ENCODE measurements around the gene SLC22A7. TPM values are rescaled to one million over a fixed set of nuclear protein-coding genes. Genes with fewer than 3 reads are reported as not detected.
A peak's percentile ranks its signal among the peaks of the same experiment; 100 is the strongest.

SLC22A7 gene, protein sequence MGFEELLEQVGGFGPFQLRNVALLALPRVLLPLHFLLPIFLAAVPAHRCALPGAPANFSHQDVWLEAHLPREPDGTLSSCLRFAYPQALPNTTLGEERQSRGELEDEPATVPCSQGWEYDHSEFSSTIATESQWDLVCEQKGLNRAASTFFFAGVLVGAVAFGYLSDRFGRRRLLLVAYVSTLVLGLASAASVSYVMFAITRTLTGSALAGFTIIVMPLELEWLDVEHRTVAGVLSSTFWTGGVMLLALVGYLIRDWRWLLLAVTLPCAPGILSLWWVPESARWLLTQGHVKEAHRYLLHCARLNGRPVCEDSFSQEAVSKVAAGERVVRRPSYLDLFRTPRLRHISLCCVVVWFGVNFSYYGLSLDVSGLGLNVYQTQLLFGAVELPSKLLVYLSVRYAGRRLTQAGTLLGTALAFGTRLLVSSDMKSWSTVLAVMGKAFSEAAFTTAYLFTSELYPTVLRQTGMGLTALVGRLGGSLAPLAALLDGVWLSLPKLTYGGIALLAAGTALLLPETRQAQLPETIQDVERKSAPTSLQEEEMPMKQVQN
- not detected for polyA plus RNA-seq (2012; ENCODE audit: missing spikeins)

DNA sequence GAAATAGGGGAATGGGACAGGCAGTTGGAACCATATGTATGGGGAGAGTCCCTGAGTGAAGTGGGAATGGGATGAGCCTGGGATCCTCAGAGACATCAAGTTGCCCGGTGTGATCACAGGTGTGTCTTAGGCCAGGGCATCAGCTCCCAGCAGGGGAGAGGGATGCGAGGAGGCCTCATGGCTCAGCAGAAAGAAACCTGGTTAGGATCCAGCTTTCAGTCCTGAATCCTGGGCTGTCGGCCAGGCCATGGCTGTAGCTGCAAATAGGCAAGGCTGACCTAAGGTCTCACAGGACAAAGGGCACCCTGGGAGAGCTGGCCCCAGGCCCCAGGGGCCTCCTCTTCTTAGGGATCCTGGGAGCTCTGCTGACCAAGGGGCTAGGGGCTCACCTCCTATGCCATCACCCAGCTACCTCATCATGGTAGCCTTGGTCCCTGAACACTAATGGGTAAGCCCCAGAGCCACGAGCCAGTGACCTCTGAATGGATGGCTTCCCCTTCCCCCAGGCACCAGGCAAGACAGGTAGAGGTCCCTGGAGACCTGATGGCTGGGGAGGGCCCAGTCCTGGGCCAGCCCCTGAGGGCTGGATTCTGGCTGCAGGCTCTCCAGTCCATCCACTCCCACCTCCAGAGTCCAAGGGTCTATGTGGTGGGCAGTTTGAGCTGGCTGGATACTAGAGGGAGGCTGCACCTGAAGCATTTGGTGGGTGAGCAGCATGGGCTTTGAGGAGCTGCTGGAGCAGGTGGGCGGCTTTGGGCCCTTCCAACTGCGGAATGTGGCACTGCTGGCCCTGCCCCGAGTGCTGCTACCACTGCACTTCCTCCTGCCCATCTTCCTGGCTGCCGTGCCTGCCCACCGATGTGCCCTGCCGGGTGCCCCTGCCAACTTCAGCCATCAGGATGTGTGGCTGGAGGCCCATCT lies at the start of gene SLC22A7:
Gene SLC22A7 (plus strand): TSS at position 617 of the 921 bp plus-strand sequence. CDS start 99 bp downstream, at position 716.
- TF ChIP-seq POLR2A (IDR thresholded peaks at IDR 0.05; ENCODE audit: low read depth, low read length) (no peak), POLR2AphosphoS5 (IDR thresholded peaks at IDR 0.05; ENCODE audit: low read depth, low read length) (no peak), TAF1 (IDR thresholded peaks at IDR 0.05; ENCODE audit: borderline replicate concordance, low read depth, low read length) (no peak)
- DNase-seq (ENCODE audit: insufficient read length): no peak
- FAIRE-seq: no peak

DNA sequence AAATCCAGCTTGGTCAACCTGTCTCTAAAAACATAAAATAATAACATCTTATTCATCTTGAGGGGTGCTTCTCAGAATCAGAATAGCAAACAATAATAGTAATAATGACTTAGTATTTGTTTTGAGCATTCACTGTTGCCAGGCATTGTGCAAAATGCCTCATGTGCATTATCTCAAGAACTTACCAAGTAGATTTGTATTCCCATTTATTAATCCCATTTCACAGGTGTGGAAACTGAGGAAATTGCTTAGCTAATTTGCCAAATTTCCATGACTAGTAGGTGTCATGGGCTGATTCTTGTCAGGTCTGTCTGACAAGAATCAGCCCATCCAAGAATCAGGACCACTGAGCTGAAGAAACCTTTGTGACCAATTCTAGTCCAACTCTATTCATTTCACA lies 49.3 kb upstream of the SLC22A7 start:
- FAIRE-seq (no peak), DNase-seq (ENCODE audit: insufficient read length) (no peak)
- no peak for TF ChIP-seq POLR2AphosphoS5 (IDR thresholded peaks at IDR 0.05; ENCODE audit: low read depth, low read length)
- TF ChIP-seq POLR2A (IDR thresholded peaks at IDR 0.05; ENCODE audit: low read depth, low read length): no peak
- TF ChIP-seq TAF1 (IDR thresholded peaks at IDR 0.05; ENCODE audit: borderline replicate concordance, low read depth, low read length): no peak

DNA sequence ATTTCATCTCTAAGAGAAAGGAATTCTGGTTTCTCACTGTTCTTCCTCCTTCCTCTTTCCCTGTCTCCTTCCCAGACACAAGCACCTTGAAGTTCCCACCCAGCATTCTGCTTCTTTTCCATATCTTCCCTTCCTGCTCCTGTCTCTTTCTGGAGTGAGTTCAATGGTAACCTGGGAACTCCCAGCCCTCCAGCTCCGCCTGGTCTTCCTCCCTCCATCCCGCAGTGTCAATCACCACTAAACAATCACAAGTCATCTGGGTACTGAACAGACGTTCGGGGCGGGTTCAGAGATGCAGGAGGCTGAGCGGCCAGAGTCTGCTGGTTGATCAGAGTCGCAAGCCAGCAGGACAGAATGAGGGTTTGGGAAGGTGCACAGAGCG lies 47.1 kb upstream of the SLC22A7 start:
- TF ChIP-seq POLR2AphosphoS5 (IDR thresholded peaks at IDR 0.05; ENCODE audit: low read depth, low read length) (no peak), POLR2A (IDR thresholded peaks at IDR 0.05; ENCODE audit: low read depth, low read length) (no peak), TAF1 (IDR thresholded peaks at IDR 0.05; ENCODE audit: borderline replicate concordance, low read depth, low read length) (no peak)
- no peak for DNase-seq (ENCODE audit: insufficient read length)
- peak; percentile 74 for FAIRE-seq

DNA sequence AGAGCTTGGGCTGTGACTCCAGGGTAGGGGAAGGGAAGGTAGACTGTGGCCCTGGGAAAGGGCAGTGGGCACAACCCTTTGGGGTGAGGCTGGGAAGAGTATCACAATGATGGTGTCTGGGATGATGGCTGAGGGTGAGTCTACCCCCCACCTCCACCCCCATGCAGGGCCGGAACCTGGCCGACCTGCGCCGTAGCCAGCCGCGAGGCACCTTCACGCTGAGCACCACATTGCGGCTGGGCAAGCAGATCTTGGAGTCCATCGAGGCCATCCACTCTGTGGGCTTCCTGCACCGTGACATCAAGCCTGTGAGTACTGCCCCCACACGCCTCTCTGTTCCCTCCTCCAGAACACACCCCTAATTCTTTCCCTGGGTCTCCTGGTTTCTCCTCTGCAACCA lies 44.7 kb upstream of the SLC22A7 start:
- TF ChIP-seq TAF1 (IDR thresholded peaks at IDR 0.05; ENCODE audit: borderline replicate concordance, low read depth, low read length) (no peak), POLR2AphosphoS5 (IDR thresholded peaks at IDR 0.05; ENCODE audit: low read depth, low read length) (no peak), POLR2A (IDR thresholded peaks at IDR 0.05; ENCODE audit: low read depth, low read length) (no peak)
- DNase-seq (ENCODE audit: insufficient read length): no peak
- no peak for FAIRE-seq

DNA sequence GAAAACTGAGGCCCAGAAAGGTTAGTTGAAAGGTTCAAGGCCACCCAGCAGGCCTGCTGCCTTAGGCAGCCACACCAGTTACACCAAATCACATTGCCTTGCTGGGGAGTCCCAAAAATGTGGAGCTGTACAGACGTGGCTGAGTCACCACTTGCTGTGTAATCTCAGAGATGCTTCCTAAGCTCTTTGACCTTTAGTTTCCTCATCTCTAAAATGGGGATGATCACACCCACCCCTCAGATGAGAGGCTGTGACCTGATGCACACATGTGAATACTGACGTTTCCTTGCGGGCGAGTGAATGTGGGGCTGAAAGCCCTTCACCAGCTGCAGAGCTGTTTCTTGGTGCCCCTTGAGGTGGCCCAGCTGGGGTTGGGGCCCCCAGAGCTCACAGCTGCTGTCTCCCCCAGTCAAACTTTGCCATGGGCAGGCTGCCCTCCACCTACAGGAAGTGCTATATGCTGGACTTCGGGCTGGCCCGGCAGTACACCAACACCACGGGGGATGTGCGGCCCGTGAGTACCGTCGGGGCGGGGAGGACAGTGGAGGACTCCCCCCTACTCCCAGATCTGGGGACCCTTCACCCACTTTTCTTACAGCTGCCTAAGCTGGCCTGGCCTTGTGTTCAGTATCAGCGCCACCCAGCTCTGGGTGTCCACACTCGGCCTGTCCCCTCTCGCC lies 43.8 kb upstream of the SLC22A7 start:
- FAIRE-seq (no peak), DNase-seq (ENCODE audit: insufficient read length) (no peak)
- TF ChIP-seq POLR2A (IDR thresholded peaks at IDR 0.05; ENCODE audit: low read depth, low read length) (no peak), TAF1 (IDR thresholded peaks at IDR 0.05; ENCODE audit: borderline replicate concordance, low read depth, low read length) (no peak), POLR2AphosphoS5 (IDR thresholded peaks at IDR 0.05; ENCODE audit: low read depth, low read length) (no peak)

DNA sequence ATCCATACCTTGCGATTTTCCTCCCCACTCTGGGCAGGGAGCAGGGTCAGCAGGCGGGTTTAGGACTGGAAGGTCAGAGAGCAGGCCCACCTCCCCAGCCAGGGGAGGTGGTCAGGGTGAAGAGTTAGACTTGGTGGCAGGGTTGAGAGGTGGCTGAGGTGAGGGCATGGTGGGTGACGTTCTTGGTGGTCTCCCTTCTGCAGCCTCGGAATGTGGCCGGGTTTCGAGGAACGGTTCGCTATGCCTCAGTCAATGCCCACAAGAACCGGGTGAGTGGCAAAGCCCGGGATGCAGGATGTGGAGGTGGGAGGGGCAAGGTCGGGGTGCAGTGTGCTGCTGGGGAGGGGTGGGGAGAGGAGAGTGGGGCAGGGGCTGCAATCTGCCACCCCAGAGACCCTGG lies 43.2 kb upstream of the SLC22A7 start:
- FAIRE-seq (no peak), DNase-seq (ENCODE audit: insufficient read length) (no peak)
- no peak for TF ChIP-seq POLR2AphosphoS5 (IDR thresholded peaks at IDR 0.05; ENCODE audit: low read depth, low read length)
- TF ChIP-seq POLR2A (IDR thresholded peaks at IDR 0.05; ENCODE audit: low read depth, low read length): no peak
- no peak for TF ChIP-seq TAF1 (IDR thresholded peaks at IDR 0.05; ENCODE audit: borderline replicate concordance, low read depth, low read length)

DNA sequence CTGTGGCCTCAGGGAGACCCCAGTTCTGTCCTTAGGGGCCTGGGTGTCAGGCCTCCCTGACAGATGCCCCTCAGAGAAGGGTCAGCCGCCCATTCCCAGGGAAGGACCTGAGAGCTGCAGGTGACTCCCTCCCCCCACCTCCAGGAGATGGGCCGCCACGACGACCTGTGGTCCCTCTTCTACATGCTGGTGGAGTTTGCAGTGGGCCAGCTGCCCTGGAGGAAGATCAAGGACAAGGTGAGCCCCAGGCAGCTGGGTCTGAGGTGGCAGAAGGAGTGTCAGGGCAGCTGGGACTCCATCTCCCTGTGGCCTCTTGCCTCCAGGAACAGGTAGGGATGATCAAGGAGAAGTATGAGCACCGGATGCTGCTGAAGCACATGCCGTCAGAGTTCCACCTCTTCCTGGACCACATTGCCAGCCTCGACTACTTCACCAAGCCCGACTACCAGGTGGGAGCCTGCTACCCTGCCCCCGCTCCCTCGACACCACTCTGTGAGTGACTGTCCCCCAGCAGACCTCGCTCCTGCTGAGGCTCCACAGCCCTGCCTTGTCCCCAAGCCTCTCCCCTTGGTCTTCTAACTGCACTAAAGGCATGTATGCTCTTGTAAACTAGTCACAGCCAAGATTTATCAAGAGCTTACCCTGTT lies 42.5 kb upstream of the SLC22A7 start:
- no peak for TF ChIP-seq POLR2A (IDR thresholded peaks at IDR 0.05; ENCODE audit: low read depth, low read length)
- TF ChIP-seq TAF1 (IDR thresholded peaks at IDR 0.05; ENCODE audit: borderline replicate concordance, low read depth, low read length): no peak
- no peak for TF ChIP-seq POLR2AphosphoS5 (IDR thresholded peaks at IDR 0.05; ENCODE audit: low read depth, low read length)
- FAIRE-seq (no peak), DNase-seq (ENCODE audit: insufficient read length) (no peak)

DNA sequence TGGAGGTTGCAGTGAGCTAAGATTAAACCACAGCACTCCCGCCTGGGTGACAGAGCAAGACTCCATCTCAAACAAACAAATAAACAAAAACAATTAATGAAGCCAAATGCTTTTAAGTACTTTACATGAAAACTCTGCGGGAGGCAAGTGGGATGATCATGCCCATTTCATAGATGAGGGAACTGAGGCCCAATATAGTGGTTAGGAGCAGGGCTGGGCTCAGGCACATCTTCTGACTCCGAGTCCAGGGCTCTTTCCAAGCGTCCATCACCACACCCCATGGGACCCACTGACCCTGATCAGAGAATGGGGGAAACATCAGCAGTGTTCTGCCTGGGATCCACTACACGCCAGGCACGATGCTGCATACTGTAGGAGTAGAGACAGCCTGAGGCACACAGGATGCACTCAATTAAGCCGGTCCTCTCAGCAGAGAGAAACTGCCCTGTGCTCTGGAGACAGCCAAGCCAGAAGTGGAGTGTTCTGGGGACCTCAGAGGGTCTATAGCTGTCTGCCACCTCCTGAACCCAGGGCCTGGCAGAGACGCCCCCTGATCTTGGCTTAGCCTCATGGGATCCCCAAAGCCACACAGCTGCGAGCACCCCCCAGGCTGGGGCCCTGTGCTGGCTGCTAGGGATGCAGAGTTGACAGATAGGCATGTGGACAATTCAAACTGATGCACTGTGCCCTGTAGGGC lies 41.2 kb upstream of the SLC22A7 start:
- TF ChIP-seq POLR2AphosphoS5 (IDR thresholded peaks at IDR 0.05; ENCODE audit: low read depth, low read length) (no peak), TAF1 (IDR thresholded peaks at IDR 0.05; ENCODE audit: borderline replicate concordance, low read depth, low read length) (no peak), POLR2A (IDR thresholded peaks at IDR 0.05; ENCODE audit: low read depth, low read length) (no peak)
- FAIRE-seq (no peak), DNase-seq (ENCODE audit: insufficient read length) (no peak)

DNA sequence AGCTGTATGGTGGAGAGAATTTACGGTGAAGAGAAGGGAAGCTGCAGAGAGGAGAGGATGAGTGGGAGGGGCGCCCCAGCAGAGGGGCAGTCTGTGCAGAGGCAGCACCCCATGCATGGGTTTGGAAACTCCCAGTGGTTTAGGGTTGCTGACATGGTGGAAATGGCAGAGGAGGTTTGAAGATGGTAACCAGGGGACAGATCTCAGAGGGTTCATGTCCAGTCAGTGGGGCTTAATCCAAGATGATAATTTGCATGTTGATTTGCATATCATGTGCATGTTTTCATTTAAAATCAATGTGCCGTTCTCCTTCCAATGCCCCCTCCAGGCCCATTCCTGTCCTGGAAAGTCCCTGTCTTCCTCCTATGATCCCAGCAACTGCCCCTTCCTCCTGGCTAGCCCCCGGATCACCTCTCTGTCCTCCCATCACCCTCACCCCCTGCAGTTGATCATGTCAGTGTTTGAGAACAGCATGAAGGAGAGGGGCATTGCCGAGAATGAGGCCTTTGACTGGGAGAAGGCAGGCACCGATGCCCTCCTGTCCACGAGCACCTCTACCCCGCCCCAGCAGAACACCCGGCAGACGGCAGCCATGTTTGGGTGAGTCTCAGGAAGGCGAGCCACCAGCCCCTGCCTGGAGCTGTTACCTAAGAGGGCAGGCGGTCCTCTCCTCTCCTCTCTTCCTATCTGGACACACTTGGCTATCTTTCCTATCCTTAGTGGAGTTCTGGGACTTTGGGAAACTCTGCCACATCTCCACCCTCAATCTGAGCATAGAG lies 40.5 kb upstream of the SLC22A7 start:
- FAIRE-seq (peak; percentile 64), DNase-seq (ENCODE audit: insufficient read length) (no peak)
- TF ChIP-seq POLR2AphosphoS5 (IDR thresholded peaks at IDR 0.05; ENCODE audit: low read depth, low read length) (no peak), TAF1 (IDR thresholded peaks at IDR 0.05; ENCODE audit: borderline replicate concordance, low read depth, low read length) (no peak), POLR2A (IDR thresholded peaks at IDR 0.05; ENCODE audit: low read depth, low read length) (no peak)
